Testis (tissue), 2 donors: ENCODE data around the gene CNGB1.

Source experiments
- CTCF ChIP-seq, 3 experiments: fragments of 450-650 bp in 2 of 3; fragments of 200-600 bp in 1 of 3; sonication (generic) in 1 of 3; IDR thresholded peaks; one replicate each; pipeline ENCODE4 v1.5.1; 2016 to 2019; ENCODE audit warnings: antibody characterized with exemption in 3 of 3, mild to moderate bottlenecking in 2 of 3, moderate library complexity in 1 of 3
- POLR2A ChIP-seq: fragments of 450-650 bp; IDR thresholded peaks from one replicate; pipeline ENCODE4 v1.6.1; 2017; ENCODE audit warnings: antibody characterized with exemption, mild to moderate bottlenecking, moderate library complexity

GRCh38 chr16:57894390-57895080 lies 76.4 kb downstream of the CNGB1 start:
- TF ChIP-seq CTCF (IDR thresholded peaks at IDR 0.05): no peak
- no peak for TF ChIP-seq POLR2A
